GM11168 (cell line): ENCODE data around the gene MAGI2.

Source experiments
- in situ Hi-C: fragments of 300-500 bp; cut with MboI; formaldehyde crosslinking; loops from one replicate; pipeline ENCODE4 v1.12.0; 2022; ENCODE audit warnings: low sequenced_read_pairs; ENCODE audit not compliant: unreplicated experiment

Gene MAGI2

GRCh38 chr7:79211724-79212123, 241.7 kb downstream of the MAGI2 start:
- in situ Hi-C loops = no loop called here

- in situ Hi-C loops = no loop called here
Observed at GRCh38 chr7:79199961-79200360, 253.5 kb downstream of the MAGI2 start.

GRCh38 chr7:79199266-79199665, 254.2 kb downstream of the MAGI2 start:
- in situ Hi-C loops = no loop called here

- in situ Hi-C loops = no loop called here
Observed at GRCh38 chr7:79185605-79186004, 267.9 kb downstream of the MAGI2 start.

GRCh38 chr7:79182283-79182682, 271.2 kb downstream of the MAGI2 start:
- in situ Hi-C loops = no loop called here

GRCh38 chr7:79180533-79180932, 272.9 kb downstream of the MAGI2 start:
- in situ Hi-C loops = no loop called here

- in situ Hi-C loops = no loop called here
Observed at GRCh38 chr7:79176859-79177477, 276.5 kb downstream of the MAGI2 start.

- in situ Hi-C loops = no loop called here
Observed at GRCh38 chr7:79175374-79175773, 278.1 kb downstream of the MAGI2 start.

GRCh38 chr7:79165225-79165624, 288.2 kb downstream of the MAGI2 start:
- in situ Hi-C loops = no loop called here

GRCh38 chr7:79159040-79159664, 294.3 kb downstream of the MAGI2 start:
- in situ Hi-C loops = no loop called here

- in situ Hi-C loops = no loop called here
Observed at GRCh38 chr7:79157281-79157680, 296.2 kb downstream of the MAGI2 start.

- in situ Hi-C loops = no loop called here
Observed at GRCh38 chr7:79149831-79150230, 303.6 kb downstream of the MAGI2 start.

GRCh38 chr7:79142706-79143105, 310.8 kb downstream of the MAGI2 start:
- in situ Hi-C loops = no loop called here

- in situ Hi-C loops = no loop called here
Observed at GRCh38 chr7:79141252-79141651, 312.2 kb downstream of the MAGI2 start.

- in situ Hi-C loops = no loop called here
Observed at GRCh38 chr7:79137942-79138341, 315.5 kb downstream of the MAGI2 start.

GRCh38 chr7:79132844-79133451, 320.5 kb downstream of the MAGI2 start:
- in situ Hi-C loops = no loop called here

- in situ Hi-C loops = no loop called here
Observed at GRCh38 chr7:79130715-79131114, 322.8 kb downstream of the MAGI2 start.

GRCh38 chr7:79124331-79124730, 329.1 kb downstream of the MAGI2 start:
- in situ Hi-C loops = no loop called here

GRCh38 chr7:79118143-79118542, 335.3 kb downstream of the MAGI2 start:
- in situ Hi-C loops = no loop called here

GRCh38 chr7:79096361-79096805, 357.1 kb downstream of the MAGI2 start:
- in situ Hi-C loops = no loop called here

GRCh38 chr7:79093421-79093820, 360.0 kb downstream of the MAGI2 start:
- in situ Hi-C loops = no loop called here

- in situ Hi-C loops = no loop called here
Observed at GRCh38 chr7:79091661-79092060, 361.8 kb downstream of the MAGI2 start.
